B cell (primary cell): Measurements from ENCODE around the gene SIPA1L2. TPM values are rescaled to one million over a fixed set of nuclear protein-coding genes. Genes with fewer than 3 reads are reported as not detected.

ENCODE experiments used
- ATAC-seq: fragments of 200-7000 bp; cut with Tn5 transposase; one replicate; pipeline ENCODE4 v1.10.0; 2021; ENCODE audit warnings: low read depth, mild to moderate bottlenecking, moderate number of reproducible peaks, moderate library complexity
- CTCF ChIA-PET: fragments of 350-600 bp; sonication (Branson Sonifier 250); formaldehyde crosslinking; loops from one replicate; lab custom pipeline; 2021; ENCODE audit warnings: antibody characterized with exemption, inconsistent platforms; lab: Charles Lee
- POLR2A ChIA-PET: fragments of 350-600 bp; sonication (Branson Sonifier 250); formaldehyde crosslinking; loops from one replicate; lab custom pipeline; 2021; ENCODE audit warnings: antibody characterized with exemption; lab: Charles Lee
- DNase-seq: peaks from one replicate; pipeline ENCODE4 v3.0.0; 2013
- H2AFZ ChIP-seq: 2 replicates; pipeline ENCODE4 v1.6.1; 2012; ENCODE audit warnings: mild to moderate bottlenecking, low read depth, low read length; ENCODE audit not compliant: insufficient read depth, poor library complexity, severe bottlenecking
- H3K27ac ChIP-seq, 2 donors: 1 replicate in 1 of 2; 2 replicates in 1 of 2; pipeline ENCODE4 v1.5.1; 2012 to 2013; ENCODE audit warnings: low read length in 2 of 2, mild to moderate bottlenecking in 2 of 2, moderate library complexity in 1 of 2
- H3K27me3 ChIP-seq, 4 experiments: fragments of 200-600 bp in 1 of 4; sonication (generic) in 1 of 4; replicated peaks in 1 of 4; 1 replicate in 2 of 4; 2 replicates in 2 of 4; pipeline versions ENCODE4 v1.6.1 to v1.7.0; 2013 to 2016; ENCODE audit warnings: low read length in 3 of 4, mild to moderate bottlenecking in 2 of 4, mixed read lengths in 1 of 4, moderate library complexity in 1 of 4; ENCODE audit not compliant: insufficient read depth in 4 of 4, control insufficient read depth in 3 of 4; ENCODE audit errors: control extremely low read depth in 1 of 4
- H3K36me3 ChIP-seq, 2 experiments: replicated peaks in 1 of 2; 1 replicate in 1 of 2; 2 replicates in 1 of 2; pipeline versions ENCODE4 v1.6.1 to v1.7.1; 2013; ENCODE audit warnings: low read length in 1 of 2; ENCODE audit not compliant: insufficient read depth in 2 of 2, control insufficient read depth in 1 of 2; ENCODE audit errors: control extremely low read depth in 1 of 2, extremely low read depth in 1 of 2
- H3K4me1 ChIP-seq, 2 donors: fragments of 200-600 bp in 1 of 2; sonication (generic) in 1 of 2; 1 replicate in 1 of 2; 2 replicates in 1 of 2; pipeline versions ENCODE4 v1.5.1 to v1.6.1; 2013 to 2017; ENCODE audit warnings: low read length in 2 of 2; ENCODE audit not compliant: control insufficient read depth in 2 of 2, insufficient read depth in 2 of 2
- H3K4me2 ChIP-seq: replicated peaks from 2 replicates; pipeline ENCODE3; 2012; ENCODE audit warnings: mild to moderate bottlenecking, low read depth, low read length; ENCODE audit not compliant: poor library complexity, severe bottlenecking
- H3K4me3 ChIP-seq, 5 experiments: fragments of 200-600 bp in 1 of 5; sonication (generic) in 1 of 5; 1 replicate in 3 of 5; 2 replicates in 2 of 5; pipeline versions ENCODE4 v1.5.1 to v1.7.0; 2011 to 2016; ENCODE audit warnings: low read length in 4 of 5, mild to moderate bottlenecking in 4 of 5, low read depth in 2 of 5, control low read depth in 1 of 5, moderate library complexity in 1 of 5; ENCODE audit not compliant: insufficient read depth in 1 of 5; ENCODE audit errors: control extremely low read depth in 1 of 5, extremely low read depth in 1 of 5
- H3K79me2 ChIP-seq: fragments of 200-600 bp; sonication (generic); one replicate; pipeline ENCODE4 v1.6.0; 2016; ENCODE audit warnings: low read length; ENCODE audit not compliant: control insufficient read depth, insufficient read depth
- H3K9ac ChIP-seq: fragments of 200-600 bp; sonication (generic); 2 replicates; pipeline ENCODE4 v1.6.1; 2017; ENCODE audit warnings: mild to moderate bottlenecking, low read length, moderate library complexity
- H3K9me3 ChIP-seq, 3 donors: one replicate each; pipeline versions ENCODE4 v1.6.1 to v1.7.1; 2013; ENCODE audit warnings: low read length in 2 of 3; ENCODE audit not compliant: control insufficient read depth in 2 of 3, insufficient read depth in 1 of 3; ENCODE audit errors: control extremely low read depth in 1 of 3
- H4K20me1 ChIP-seq: 2 replicates; pipeline ENCODE4 v1.6.0; 2012; ENCODE audit warnings: mild to moderate bottlenecking, low read length; ENCODE audit not compliant: insufficient read depth, control insufficient read depth, poor library complexity, severe bottlenecking
- H3K27ac Mint-ChIP-seq: one replicate; pipeline ENCODE4 v1.8.0; 2021; ENCODE audit warnings: mixed read lengths
- H3K27me3 Mint-ChIP-seq: one replicate; pipeline ENCODE4 v1.8.0; 2021; ENCODE audit warnings: mixed read lengths
- H3K4me1 Mint-ChIP-seq: one replicate; pipeline ENCODE4 v1.8.0; 2021; ENCODE audit warnings: mixed read lengths
- H3K4me3 Mint-ChIP-seq: one replicate; pipeline ENCODE4 v1.8.0; 2021; ENCODE audit warnings: mixed read lengths
- H3K9me3 Mint-ChIP-seq: one replicate; pipeline ENCODE4 v1.8.0; 2022; ENCODE audit warnings: mixed read lengths; ENCODE audit not compliant: insufficient read depth
- EZH2 ChIP-seq: IDR thresholded peaks from 2 replicates; pipeline ENCODE4 v1.6.1; 2012; ENCODE audit warnings: borderline replicate concordance, low read depth, mild to moderate bottlenecking, moderate library complexity, low read length; ENCODE audit not compliant: insufficient read depth, poor library complexity, severe bottlenecking
- WGBS: methylation state at CpG from one replicate; pipeline ENCODE4 v1.1.5; 2013; ENCODE audit warnings: missing lambda C conversion rate; ENCODE audit not compliant: insufficient coverage; 5-methylcytosine and 5-hydroxymethylcytosine counted together
- intact Hi-C: fragments of 100-400 bp; cut with micrococcal nuclease; formaldehyde crosslinking; loops from one replicate; pipeline ENCODE4 v1.10.0; 2022
- polyA plus RNA-seq: library from polyadenylated mRNA; depleted of rRNA; stranded (reverse); fragments of >200 nt; gene quantifications from 2 replicates; pipeline ENCODE4 v1.2.3, GENCODE V29; 2012
- total RNA-seq, 2 donors: library from RNA; stranded (reverse); fragments of 120-200 nt in 1 of 2; gene quantifications; 1 replicate in 1 of 2; 2 replicates in 1 of 2; pipeline versions ENCODE4 v1.2.3 to v1.2.4, GENCODE V29; 2013 to 2022
- TF ChIP-seq, protein P1 (sequence below): fragments of 200-600 bp; IDR thresholded peaks from one replicate; pipeline ENCODE4 v1.8.0; 2022; ENCODE audit warnings: antibody characterized with exemption, mild to moderate bottlenecking

Gene SIPA1L2
- total and polyA plus RNA-seq, 2 donors (not counting 1 experiment from before 2014, with no cell fraction given) = 0.07 TPM

DNA sequence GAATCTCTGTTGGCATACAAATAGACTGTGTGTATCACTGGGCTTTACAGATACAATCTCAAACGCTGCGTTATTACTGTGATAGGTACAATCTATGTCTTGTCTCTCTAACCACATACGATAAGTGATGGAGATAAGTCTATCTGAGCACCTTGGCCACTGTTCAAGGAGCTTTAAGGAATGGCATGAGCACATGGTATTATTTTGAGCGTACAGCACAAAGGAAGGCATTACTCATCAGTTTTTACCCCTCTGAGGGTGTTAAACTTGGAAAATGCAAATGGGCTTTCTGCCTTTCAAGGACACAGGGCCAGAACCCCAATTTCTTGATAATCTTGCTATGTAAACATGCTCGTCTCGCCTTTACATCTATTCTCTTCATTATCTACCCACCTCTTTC, 11.6 kb upstream of the SIPA1L2 start:
- H3K27ac ChIP-seq = no peak overlapping the region
- peaks cover 2% of the 10 kb centered on the region for H3K9me3 Mint-ChIP-seq
- WGBS = 92% methylated on average over 2 of the region's 6 CpGs

DNA sequence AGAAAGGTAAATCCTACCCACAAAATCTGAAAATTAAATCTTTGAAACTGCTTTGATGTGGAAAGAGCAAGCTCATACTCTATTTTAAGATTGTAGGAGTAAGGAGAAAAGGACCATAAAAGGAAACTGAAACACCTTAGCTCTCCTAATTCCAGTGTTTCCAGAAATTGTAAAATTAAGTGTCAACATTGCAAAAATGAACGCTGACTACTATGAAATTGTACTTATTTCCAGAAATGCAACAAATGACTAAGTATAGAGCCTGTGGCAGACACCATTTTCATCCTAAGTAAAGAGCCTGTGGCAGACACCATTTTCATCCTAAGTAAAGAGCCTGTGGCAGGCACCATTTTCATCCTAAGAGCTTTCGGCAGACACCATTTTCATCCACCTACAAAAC, 6.9 kb upstream of the SIPA1L2 start:
- H3K9me3 ChIP-seq = no peaks in the 10 kb centered on the region
- no peak for TF ChIP-seq EZH2
- TF ChIP-seq, protein P1, sequence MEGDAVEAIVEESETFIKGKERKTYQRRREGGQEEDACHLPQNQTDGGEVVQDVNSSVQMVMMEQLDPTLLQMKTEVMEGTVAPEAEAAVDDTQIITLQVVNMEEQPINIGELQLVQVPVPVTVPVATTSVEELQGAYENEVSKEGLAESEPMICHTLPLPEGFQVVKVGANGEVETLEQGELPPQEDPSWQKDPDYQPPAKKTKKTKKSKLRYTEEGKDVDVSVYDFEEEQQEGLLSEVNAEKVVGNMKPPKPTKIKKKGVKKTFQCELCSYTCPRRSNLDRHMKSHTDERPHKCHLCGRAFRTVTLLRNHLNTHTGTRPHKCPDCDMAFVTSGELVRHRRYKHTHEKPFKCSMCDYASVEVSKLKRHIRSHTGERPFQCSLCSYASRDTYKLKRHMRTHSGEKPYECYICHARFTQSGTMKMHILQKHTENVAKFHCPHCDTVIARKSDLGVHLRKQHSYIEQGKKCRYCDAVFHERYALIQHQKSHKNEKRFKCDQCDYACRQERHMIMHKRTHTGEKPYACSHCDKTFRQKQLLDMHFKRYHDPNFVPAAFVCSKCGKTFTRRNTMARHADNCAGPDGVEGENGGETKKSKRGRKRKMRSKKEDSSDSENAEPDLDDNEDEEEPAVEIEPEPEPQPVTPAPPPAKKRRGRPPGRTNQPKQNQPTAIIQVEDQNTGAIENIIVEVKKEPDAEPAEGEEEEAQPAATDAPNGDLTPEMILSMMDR = no peak
- H3K4me3 ChIP-seq = no peak overlapping the region
- DNase-seq (no peak), ATAC-seq (no peak)
- no peaks in the 10 kb centered on the region for H3K4me1 ChIP-seq
- ChIA-PET CTCF (interaction anchor here (1.0 to 1.4 kb wide), 2 partner anchors 9 to 16 kb away, joined by 3 to 6 read pairs; no protein-coding TSS in a partner anchor), POLR2A (no interaction called here)
- H3K27me3 Mint-ChIP-seq = peaks cover 29% of the 10 kb centered on the region
- no peak overlapping the region for H3K27ac ChIP-seq
- H3K27ac Mint-ChIP-seq = no peak overlapping the region
- H3K36me3 ChIP-seq = no peaks in the 10 kb centered on the region
- no peak overlapping the region for H3K4me3 Mint-ChIP-seq
- intact Hi-C loops = no loop called here
- 100% methylated on average over 1 of the region's 2 CpGs for WGBS
- no peaks in the 10 kb centered on the region for H3K79me2 ChIP-seq
- no peak overlapping the region for H3K9ac ChIP-seq
- no peak overlapping the region for H3K4me2 ChIP-seq
- no peaks in the 10 kb centered on the region for H4K20me1 ChIP-seq
- H3K9me3 Mint-ChIP-seq = no peaks in the 10 kb centered on the region
- peaks cover 0 to 5% (median 3%) of the 10 kb centered on the region in 4 experiments for H3K27me3 ChIP-seq
- no peak overlapping the region for H2AFZ ChIP-seq
- H3K4me1 Mint-ChIP-seq = no peaks in the 10 kb centered on the region

More for the DNA sequence above, 11.6 kb upstream of the SIPA1L2 start:
- no peaks in the 10 kb centered on the region for H3K4me1 Mint-ChIP-seq
- no peak for ATAC-seq
- ChIA-PET POLR2A (no interaction called here), CTCF (no interaction called here)
- no peaks in the 10 kb centered on the region for H3K79me2 ChIP-seq
- H3K4me2 ChIP-seq = no peak overlapping the region
- no peak overlapping the region for H3K27ac Mint-ChIP-seq
- H3K4me3 ChIP-seq = no peak overlapping the region
- no peaks in the 10 kb centered on the region for H4K20me1 ChIP-seq
- peaks cover 0 to 2% (median 0%) of the 10 kb centered on the region in 4 experiments for H3K27me3 ChIP-seq
- H3K4me1 ChIP-seq = no peaks in the 10 kb centered on the region
- no peak overlapping the region for H2AFZ ChIP-seq
- H3K27me3 Mint-ChIP-seq = peaks cover 3% of the 10 kb centered on the region
- no peak for DNase-seq
- H3K9ac ChIP-seq = no peak overlapping the region
- no peak for TF ChIP-seq EZH2
- TF ChIP-seq, protein P1 = no peak
- intact Hi-C loops = no loop called here
- no peaks in the 10 kb centered on the region for H3K36me3 ChIP-seq
- H3K4me3 Mint-ChIP-seq = no peak overlapping the region
- H3K9me3 ChIP-seq = peaks cover 0 to 4% (median 3%) of the 10 kb centered on the region in 3 donors
